ENCODE measurements around the gene MEG3.

The MEG3 gene

GRCh38 chr14:100871234-100872186 is 45.6 kb downstream of the MEG3 start:
- no peaks in the 10 kb centered on the region for H3K36me3 ChIP-seq (ENCODE audit: control insufficient read depth, insufficient read depth, low read length)
- no peaks in the 10 kb centered on the region for H3K9me3 ChIP-seq (ENCODE audit: control insufficient read depth, low read length)
- no peak overlapping the region for H3K4me3 ChIP-seq (ENCODE audit: low read length)
- no peaks in the 10 kb centered on the region for H3K4me1 ChIP-seq (ENCODE audit: control insufficient read depth, insufficient read depth, low read length)
- no peak overlapping the region for H3K9ac ChIP-seq (ENCODE audit: low read length)
- H3K27me3 ChIP-seq (ENCODE audit: control insufficient read depth, insufficient read depth, low read length) = no peaks in the 10 kb centered on the region

- H3K9ac ChIP-seq (ENCODE audit: low read length) = no peak overlapping the region
- H3K27me3 ChIP-seq (ENCODE audit: control insufficient read depth, insufficient read depth, low read length) = no peaks in the 10 kb centered on the region
- no peak overlapping the region for H3K4me3 ChIP-seq (ENCODE audit: low read length)
Observed at GRCh38 chr14:100872259-100873095, 46.6 kb downstream of the MEG3 start.

GRCh38 chr14:100873096-100873482 is 47.2 kb downstream of the MEG3 start:
- no peaks in the 10 kb centered on the region for H3K9me3 ChIP-seq (ENCODE audit: control insufficient read depth, low read length)
- H3K4me3 ChIP-seq (ENCODE audit: low read length) = no peak overlapping the region
- H3K27me3 ChIP-seq (ENCODE audit: control insufficient read depth, insufficient read depth, low read length) = no peaks in the 10 kb centered on the region
- no peak overlapping the region for H3K9ac ChIP-seq (ENCODE audit: low read length)
- no peaks in the 10 kb centered on the region for H3K4me1 ChIP-seq (ENCODE audit: control insufficient read depth, insufficient read depth, low read length)
- H3K36me3 ChIP-seq (ENCODE audit: control insufficient read depth, insufficient read depth, low read length) = no peaks in the 10 kb centered on the region

More at GRCh38 chr14:100872259-100873095, 46.6 kb downstream of the MEG3 start:
- Histone ChIP-seq H3K4me1 (ENCODE audit: control insufficient read depth, insufficient read depth, low read length) (no peaks in the 10 kb centered on the region), H3K36me3 (ENCODE audit: control insufficient read depth, insufficient read depth, low read length) (no peaks in the 10 kb centered on the region), H3K9me3 (ENCODE audit: control insufficient read depth, low read length) (no peaks in the 10 kb centered on the region)

DNA sequence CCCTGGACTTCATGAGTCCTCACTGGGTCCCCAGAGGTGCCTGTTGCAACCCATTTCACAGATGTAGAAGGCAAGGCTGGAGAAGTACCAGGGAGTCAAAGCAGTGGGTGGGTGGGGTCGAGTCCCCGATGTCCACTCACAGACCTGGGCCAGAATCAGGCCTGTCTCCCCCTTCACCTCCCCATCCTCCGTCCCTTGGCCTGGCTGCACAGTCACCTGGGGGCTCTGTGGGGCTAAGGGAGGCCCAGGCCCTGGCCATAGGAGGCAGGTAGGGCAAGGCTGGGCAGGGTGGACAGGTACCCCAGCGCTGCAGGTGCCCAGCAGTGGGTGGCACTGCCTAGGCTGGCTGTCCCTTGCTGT is 48.1 kb downstream of the MEG3 start:
- no peaks in the 10 kb centered on the region for H3K27me3 ChIP-seq (ENCODE audit: control insufficient read depth, insufficient read depth, low read length)
- no peaks in the 10 kb centered on the region for H3K4me1 ChIP-seq (ENCODE audit: control insufficient read depth, insufficient read depth, low read length)
- no peaks in the 10 kb centered on the region for H3K36me3 ChIP-seq (ENCODE audit: control insufficient read depth, insufficient read depth, low read length)
- no peak overlapping the region for H3K4me3 ChIP-seq (ENCODE audit: low read length)
- H3K9ac ChIP-seq (ENCODE audit: low read length) = no peak overlapping the region
- H3K9me3 ChIP-seq (ENCODE audit: control insufficient read depth, low read length) = no peaks in the 10 kb centered on the region

DNA sequence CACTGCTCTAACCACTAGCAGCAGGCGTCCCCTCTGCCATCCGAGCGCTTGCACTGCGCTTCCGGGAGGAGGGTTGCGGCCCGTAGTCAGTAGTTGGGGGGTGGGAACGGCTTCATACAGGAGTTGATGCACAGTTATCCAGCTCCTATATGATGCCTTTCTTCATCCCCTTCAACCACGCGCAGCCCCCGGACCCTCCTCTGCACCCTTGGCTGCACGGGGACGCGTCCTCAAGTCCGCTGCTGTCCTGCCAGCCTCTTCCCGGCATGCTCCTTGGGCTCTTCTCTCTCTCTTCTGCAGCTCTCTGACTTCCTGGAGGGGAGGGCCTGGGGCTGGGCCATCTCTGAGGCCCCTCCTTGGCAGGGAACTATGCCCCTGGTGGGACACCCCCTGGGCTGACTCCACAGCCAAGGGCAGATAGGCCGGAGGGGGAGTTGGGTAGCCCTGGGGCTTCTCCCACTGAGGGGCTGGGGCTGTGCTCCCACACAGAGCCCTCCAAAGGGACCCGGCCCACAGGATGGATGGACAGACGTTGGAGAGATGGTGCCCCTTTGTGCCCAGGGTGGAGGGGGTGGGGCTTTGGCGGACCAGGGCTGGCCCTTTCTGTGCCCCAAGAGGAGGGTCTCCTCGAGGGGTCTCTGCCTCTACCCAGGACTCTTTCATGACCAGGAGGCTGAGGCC is 48.6 kb downstream of the MEG3 start:
- Histone ChIP-seq H3K9me3 (ENCODE audit: control insufficient read depth, low read length) (no peaks in the 10 kb centered on the region), H3K4me3 (ENCODE audit: low read length) (no peak overlapping the region), H3K27me3 (ENCODE audit: control insufficient read depth, insufficient read depth, low read length) (no peaks in the 10 kb centered on the region), H3K9ac (ENCODE audit: low read length) (no peak overlapping the region), H3K36me3 (ENCODE audit: control insufficient read depth, insufficient read depth, low read length) (no peaks in the 10 kb centered on the region), H3K4me1 (ENCODE audit: control insufficient read depth, insufficient read depth, low read length) (no peaks in the 10 kb centered on the region)

DNA sequence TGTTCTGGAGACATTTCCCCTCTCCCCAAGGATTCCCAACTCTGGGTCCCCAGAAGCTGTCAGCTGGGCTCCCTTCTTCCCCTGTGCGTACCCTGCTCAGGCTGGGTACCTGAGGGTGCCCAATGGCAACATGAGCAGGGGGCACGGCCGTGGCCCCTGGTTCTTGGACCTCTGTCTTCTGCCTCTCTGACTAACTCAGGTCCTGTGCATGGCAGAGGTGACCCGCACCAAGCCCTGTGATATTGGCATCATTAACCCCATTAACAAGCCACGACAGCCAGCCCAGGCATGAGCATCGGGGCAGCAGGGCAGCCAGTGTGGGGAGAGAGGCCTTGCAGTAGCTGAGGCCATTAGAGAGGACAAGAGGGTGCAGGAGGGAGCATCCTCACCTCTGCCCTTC is 49.2 kb downstream of the MEG3 start:
- H3K4me1 ChIP-seq (ENCODE audit: control insufficient read depth, insufficient read depth, low read length) = no peaks in the 10 kb centered on the region
- no peaks in the 10 kb centered on the region for H3K9me3 ChIP-seq (ENCODE audit: control insufficient read depth, low read length)
- no peaks in the 10 kb centered on the region for H3K36me3 ChIP-seq (ENCODE audit: control insufficient read depth, insufficient read depth, low read length)
- no peak overlapping the region for H3K9ac ChIP-seq (ENCODE audit: low read length)
- no peaks in the 10 kb centered on the region for H3K27me3 ChIP-seq (ENCODE audit: control insufficient read depth, insufficient read depth, low read length)
- H3K4me3 ChIP-seq (ENCODE audit: low read length) = no peak overlapping the region

GRCh38 chr14:100875861-100876590 is 50.1 kb downstream of the MEG3 start:
- H3K4me3 ChIP-seq (ENCODE audit: low read length) = no peak overlapping the region
- H3K27me3 ChIP-seq (ENCODE audit: control insufficient read depth, insufficient read depth, low read length) = no peaks in the 10 kb centered on the region

GRCh38 chr14:100878271-100879146 is 52.6 kb downstream of the MEG3 start:
- no peaks in the 10 kb centered on the region for H3K27me3 ChIP-seq (ENCODE audit: control insufficient read depth, insufficient read depth, low read length)
- no peak overlapping the region for H3K4me3 ChIP-seq (ENCODE audit: low read length)
- H3K36me3 ChIP-seq (ENCODE audit: control insufficient read depth, insufficient read depth, low read length) = no peaks in the 10 kb centered on the region
- H3K9ac ChIP-seq (ENCODE audit: low read length) = no peak overlapping the region
- H3K9me3 ChIP-seq (ENCODE audit: control insufficient read depth, low read length) = no peaks in the 10 kb centered on the region
- no peaks in the 10 kb centered on the region for H3K4me1 ChIP-seq (ENCODE audit: control insufficient read depth, insufficient read depth, low read length)

More at GRCh38 chr14:100875861-100876590, 50.1 kb downstream of the MEG3 start:
- Histone ChIP-seq H3K4me1 (ENCODE audit: control insufficient read depth, insufficient read depth, low read length) (no peaks in the 10 kb centered on the region), H3K9ac (ENCODE audit: low read length) (no peak overlapping the region), H3K36me3 (ENCODE audit: control insufficient read depth, insufficient read depth, low read length) (no peaks in the 10 kb centered on the region), H3K9me3 (ENCODE audit: control insufficient read depth, low read length) (no peaks in the 10 kb centered on the region)

GRCh38 chr14:100879194-100879593 is 53.3 kb downstream of the MEG3 start:
- Histone ChIP-seq H3K9me3 (ENCODE audit: control insufficient read depth, low read length) (no peaks in the 10 kb centered on the region), H3K27me3 (ENCODE audit: control insufficient read depth, insufficient read depth, low read length) (no peaks in the 10 kb centered on the region), H3K4me1 (ENCODE audit: control insufficient read depth, insufficient read depth, low read length) (no peaks in the 10 kb centered on the region), H3K36me3 (ENCODE audit: control insufficient read depth, insufficient read depth, low read length) (no peaks in the 10 kb centered on the region), H3K4me3 (ENCODE audit: low read length) (no peak overlapping the region), H3K9ac (ENCODE audit: low read length) (no peak overlapping the region)

GRCh38 chr14:100879782-100880181 is 53.9 kb downstream of the MEG3 start:
- Histone ChIP-seq H3K9ac (ENCODE audit: low read length) (no peak overlapping the region), H3K4me3 (ENCODE audit: low read length) (no peak overlapping the region), H3K9me3 (ENCODE audit: control insufficient read depth, low read length) (no peaks in the 10 kb centered on the region), H3K27me3 (ENCODE audit: control insufficient read depth, insufficient read depth, low read length) (no peaks in the 10 kb centered on the region), H3K4me1 (ENCODE audit: control insufficient read depth, insufficient read depth, low read length) (no peaks in the 10 kb centered on the region), H3K36me3 (ENCODE audit: control insufficient read depth, insufficient read depth, low read length) (no peaks in the 10 kb centered on the region)
